Muscle layer of duodenum (tissue), 2 donors: ENCODE measurements around the gene PPFIA1.

ENCODE experiments used
- H3K27ac ChIP-seq: one replicate; pipeline ENCODE4 v1.7.0; 2013; ENCODE audit warnings: mild to moderate bottlenecking, low read length
- H3K27me3 ChIP-seq: one replicate; pipeline ENCODE4 v1.7.0; 2013; ENCODE audit warnings: low read depth, mild to moderate bottlenecking, control low read depth, low read length
- H3K36me3 ChIP-seq, 2 donors: one replicate each; pipeline ENCODE4 v1.7.0; 2013; ENCODE audit warnings: low read length in 2 of 2, control low read depth in 1 of 2, mild to moderate bottlenecking in 1 of 2; ENCODE audit not compliant: insufficient read depth in 2 of 2, control insufficient read depth in 1 of 2
- H3K4me1 ChIP-seq, 2 donors: one replicate each; pipeline ENCODE4 v1.7.0; 2013; ENCODE audit warnings: low read length in 2 of 2, mild to moderate bottlenecking in 2 of 2, control low read depth in 1 of 2, moderate library complexity in 1 of 2; ENCODE audit not compliant: insufficient read depth in 2 of 2, control insufficient read depth in 1 of 2
- H3K4me3 ChIP-seq, 2 donors: one replicate each; pipeline ENCODE4 v1.7.0; 2013; ENCODE audit warnings: low read length in 2 of 2, low read depth in 1 of 2, mild to moderate bottlenecking in 1 of 2
- H3K9me3 ChIP-seq, 2 donors: one replicate each; pipeline ENCODE4 v1.7.0; 2013; ENCODE audit warnings: low read length in 2 of 2, control low read depth in 1 of 2, mild to moderate bottlenecking in 1 of 2; ENCODE audit not compliant: control insufficient read depth in 1 of 2
- donor health status: healthy.

PPFIA1 gene

DNA sequence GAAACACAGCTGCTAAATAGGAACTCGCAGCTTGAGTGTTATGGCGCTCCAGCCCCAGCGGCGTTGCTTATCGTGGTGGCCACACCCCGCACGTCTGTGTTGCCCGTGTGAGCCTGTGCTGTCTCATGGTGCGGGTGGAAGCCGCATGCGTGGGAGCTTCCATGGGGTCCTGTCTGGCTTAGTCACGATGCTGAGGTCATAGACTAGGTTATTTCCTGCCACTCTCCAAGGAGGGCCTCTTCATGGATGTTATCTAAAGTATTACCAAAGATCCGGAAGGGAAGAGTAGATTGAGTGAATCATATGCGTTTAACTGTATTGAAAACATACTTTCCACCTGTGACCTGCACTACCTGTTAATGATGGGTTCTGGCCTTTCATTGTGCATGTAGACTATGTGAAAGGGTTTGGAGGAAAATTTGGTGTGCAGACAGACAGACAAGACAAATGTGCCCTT is 149.5 kb downstream of the PPFIA1 start:
- Histone ChIP-seq H3K27ac (no peak overlapping the region), H3K36me3 (peaks cover 51 to 84% of the 10 kb centered on the region in 2 donors), H3K27me3 (no peaks in the 10 kb centered on the region), H3K4me3 (no peak overlapping the region), H3K4me1 (no peaks in the 10 kb centered on the region), H3K9me3 (no peaks in the 10 kb centered on the region)

DNA sequence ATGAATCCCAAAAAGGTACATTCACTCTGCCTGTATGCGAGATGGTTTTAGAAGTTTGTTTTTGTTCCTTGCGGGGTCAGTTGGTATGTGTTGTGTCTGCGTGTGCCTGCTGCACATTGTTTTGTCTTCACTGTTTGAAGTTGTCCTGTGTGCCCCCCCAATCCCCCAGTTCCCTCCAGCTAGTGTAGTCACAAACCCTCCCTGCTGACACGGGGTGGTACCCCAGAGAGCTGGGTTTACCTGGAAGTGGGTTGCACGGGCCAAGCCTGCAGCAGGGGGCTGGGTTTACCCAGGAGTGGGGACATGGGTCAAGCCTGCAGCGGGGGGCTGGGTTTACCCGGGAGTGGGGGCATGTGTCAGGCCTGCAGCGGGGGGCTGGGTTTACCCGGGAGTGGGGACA is 150.0 kb downstream of the PPFIA1 start:
- Histone ChIP-seq H3K27me3 (no peaks in the 10 kb centered on the region), H3K9me3 (no peaks in the 10 kb centered on the region), H3K27ac (no peak overlapping the region), H3K4me1 (no peaks in the 10 kb centered on the region), H3K4me3 (no peak overlapping the region), H3K36me3 (peaks cover 56 to 85% of the 10 kb centered on the region in 2 donors)

DNA sequence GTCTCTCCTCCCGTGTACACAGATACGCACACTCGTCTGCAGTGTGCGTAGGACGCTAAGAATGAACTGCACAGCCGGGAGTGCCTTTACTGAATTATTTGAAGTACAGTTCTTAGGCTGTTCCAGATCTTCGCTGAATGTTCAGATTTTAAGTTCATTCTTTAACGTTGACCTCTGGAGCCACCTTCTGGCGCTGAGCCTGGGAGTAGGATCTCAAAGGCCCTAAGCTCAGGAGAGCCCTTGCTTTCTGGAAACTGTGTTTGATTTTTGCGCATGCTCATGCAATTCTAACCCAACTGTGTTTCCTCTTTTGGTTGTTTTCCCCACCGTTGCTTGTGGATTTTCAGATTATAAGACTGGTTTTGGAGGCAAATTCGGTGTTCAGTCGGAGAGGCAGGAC is 150.6 kb downstream of the PPFIA1 start:
- Histone ChIP-seq H3K9me3 (no peaks in the 10 kb centered on the region), H3K4me3 (no peak overlapping the region), H3K36me3 (peaks cover 54 to 84% of the 10 kb centered on the region in 2 donors), H3K27me3 (no peaks in the 10 kb centered on the region), H3K4me1 (no peaks in the 10 kb centered on the region), H3K27ac (no peak overlapping the region)

DNA sequence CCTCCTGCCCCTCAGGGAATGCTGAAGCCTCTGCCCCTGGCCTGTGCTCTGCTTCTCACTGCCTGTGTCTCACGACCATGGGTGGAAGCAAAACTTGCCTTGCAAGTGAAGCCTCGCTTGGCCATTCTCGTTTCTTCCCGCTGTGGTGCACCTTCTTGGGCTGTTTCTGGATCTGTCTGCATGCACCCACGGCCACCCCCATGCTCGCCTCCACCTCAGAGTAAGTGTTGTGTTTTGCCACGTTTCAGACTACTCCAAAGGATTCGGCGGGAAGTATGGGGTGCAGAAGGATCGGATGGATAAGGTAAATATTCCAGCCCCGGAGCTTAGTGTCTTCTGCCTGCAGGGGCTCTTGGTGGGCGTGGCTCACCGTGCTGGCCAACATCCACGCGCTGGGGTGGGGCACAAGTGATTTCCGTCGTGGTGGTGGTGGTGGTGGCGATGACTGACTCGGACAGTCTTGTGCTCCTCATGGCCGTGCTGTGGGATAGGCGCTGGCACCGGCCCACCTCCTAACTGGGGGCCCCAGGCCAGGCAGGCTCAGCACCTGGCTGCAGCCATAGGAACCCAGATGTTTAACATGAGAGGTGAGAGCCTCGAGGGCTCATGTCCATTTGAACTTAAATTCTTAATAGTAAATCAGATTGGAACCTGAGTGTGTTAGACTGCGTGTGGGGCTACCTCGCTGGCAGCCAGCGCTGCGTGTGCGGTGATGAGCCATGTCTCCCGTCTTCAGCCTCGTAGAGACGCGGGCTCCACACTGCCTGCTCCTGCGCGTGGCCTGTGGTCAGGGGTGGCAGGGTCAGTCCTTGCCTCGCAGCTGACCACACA is 152.4 kb downstream of the PPFIA1 start:
- Histone ChIP-seq H3K4me3 (no peak overlapping the region), H3K27me3 (no peaks in the 10 kb centered on the region), H3K27ac (no peak overlapping the region), H3K9me3 (no peaks in the 10 kb centered on the region), H3K36me3 (peaks cover 57 to 78% of the 10 kb centered on the region in 2 donors), H3K4me1 (no peaks in the 10 kb centered on the region)

DNA sequence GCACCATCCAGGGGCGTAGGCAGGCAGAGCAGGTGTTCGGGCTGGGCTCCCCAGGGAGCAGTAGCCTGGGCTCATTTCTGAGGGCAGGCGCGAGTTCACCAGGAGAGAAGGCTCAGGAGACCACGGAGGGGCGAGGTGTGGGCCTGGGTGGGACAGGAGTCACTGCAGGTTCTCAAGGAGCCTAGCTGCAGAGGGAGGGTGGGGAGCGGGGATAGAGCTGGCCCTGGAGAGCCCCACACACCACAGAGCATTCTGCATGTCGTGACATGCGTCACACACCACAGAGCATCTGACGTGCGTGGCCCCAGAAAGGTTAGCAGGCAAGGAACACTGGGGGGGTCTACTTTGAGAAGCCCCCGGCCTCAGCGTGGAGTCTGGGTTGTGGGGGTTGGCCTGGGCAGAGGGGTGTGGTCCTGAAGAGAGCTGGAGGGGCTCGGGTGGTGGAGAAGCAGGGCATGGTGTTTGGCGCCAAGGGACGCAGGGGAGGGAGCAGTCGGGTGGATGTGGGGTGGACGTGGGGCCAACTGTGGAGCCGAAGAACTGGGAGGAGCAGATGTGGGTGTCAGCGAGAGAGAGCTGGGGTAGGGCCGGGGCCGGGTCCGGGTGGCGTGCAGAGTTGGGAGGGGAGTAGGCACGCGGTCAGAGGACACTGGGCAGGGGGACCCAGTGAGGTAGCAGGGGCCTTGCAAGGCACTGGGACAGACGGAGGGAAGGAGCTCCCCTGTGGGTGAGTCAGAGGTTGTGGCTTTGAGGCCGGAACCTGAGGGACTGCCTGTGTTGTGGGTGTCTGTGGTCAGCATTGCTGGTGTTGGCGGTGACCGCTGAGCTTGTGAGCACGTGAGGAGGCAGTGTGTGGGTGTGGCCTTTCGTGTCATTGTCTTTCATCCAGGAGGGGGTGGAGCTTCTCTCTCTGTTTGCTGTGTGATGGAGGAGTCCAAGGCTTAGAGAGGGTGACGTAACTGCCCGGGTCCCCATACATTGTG is 153.3 kb downstream of the PPFIA1 start:
- Histone ChIP-seq H3K9me3 (no peaks in the 10 kb centered on the region), H3K4me3 (no peak overlapping the region), H3K36me3 (peaks cover 51 to 73% of the 10 kb centered on the region in 2 donors), H3K27me3 (no peaks in the 10 kb centered on the region), H3K27ac (no peak overlapping the region), H3K4me1 (no peaks in the 10 kb centered on the region)

DNA sequence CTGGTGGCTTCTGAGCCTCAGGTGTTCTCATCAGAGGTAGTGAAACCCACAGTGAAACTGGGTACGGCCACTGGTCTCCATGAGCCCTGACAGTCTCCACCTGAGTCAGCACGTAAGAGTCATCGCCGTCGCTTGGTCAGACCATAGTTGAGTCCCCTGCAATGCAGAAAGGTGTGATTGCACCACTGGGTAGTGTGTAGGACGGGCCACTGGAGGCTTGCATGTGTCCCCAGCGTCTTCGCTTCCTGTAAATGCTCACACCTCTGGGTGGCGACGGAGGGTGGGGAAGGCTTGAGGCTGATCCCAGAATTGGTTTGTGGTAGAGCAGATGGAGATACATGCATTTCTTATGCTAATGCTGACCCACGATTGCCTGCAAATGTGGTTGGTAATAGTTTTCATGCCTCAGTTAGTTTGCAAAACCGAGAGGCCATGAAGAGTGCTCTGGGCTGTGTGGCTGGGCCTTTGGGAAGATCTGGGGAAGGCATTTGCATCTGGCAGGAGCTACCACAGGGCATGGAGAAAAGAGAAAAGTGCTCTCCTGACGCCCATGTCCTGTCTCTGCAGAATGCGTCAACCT is 154.4 kb downstream of the PPFIA1 start:
- Histone ChIP-seq H3K4me3 (no peak overlapping the region), H3K27me3 (no peaks in the 10 kb centered on the region), H3K27ac (no peak overlapping the region), H3K36me3 (peaks cover 53 to 77% of the 10 kb centered on the region in 2 donors), H3K4me1 (no peaks in the 10 kb centered on the region), H3K9me3 (no peaks in the 10 kb centered on the region)

DNA sequence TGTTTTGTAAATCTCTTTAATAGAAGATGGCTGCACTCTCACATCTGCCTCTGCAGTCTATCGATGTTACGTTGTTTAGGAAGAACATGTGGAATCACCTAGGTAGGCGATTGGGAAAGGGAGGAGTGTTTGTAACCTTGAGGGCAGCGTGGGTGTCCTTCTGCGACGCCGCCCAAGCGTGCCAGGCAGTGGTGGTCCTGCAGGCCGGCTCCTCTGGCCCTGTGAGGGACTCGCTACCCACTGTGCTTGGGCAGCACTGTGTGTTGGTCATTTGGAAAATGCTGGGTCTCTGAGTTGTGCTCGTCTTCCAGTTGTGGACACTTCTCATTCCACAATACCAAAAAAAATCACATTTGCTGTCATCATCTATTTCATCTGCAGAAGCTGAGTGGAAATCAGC is 156.9 kb downstream of the PPFIA1 start:
- Histone ChIP-seq H3K36me3 (peaks cover 54 to 77% of the 10 kb centered on the region in 2 donors), H3K27ac (no peak overlapping the region), H3K27me3 (no peaks in the 10 kb centered on the region), H3K4me1 (no peaks in the 10 kb centered on the region), H3K4me3 (no peak overlapping the region), H3K9me3 (no peaks in the 10 kb centered on the region)

DNA sequence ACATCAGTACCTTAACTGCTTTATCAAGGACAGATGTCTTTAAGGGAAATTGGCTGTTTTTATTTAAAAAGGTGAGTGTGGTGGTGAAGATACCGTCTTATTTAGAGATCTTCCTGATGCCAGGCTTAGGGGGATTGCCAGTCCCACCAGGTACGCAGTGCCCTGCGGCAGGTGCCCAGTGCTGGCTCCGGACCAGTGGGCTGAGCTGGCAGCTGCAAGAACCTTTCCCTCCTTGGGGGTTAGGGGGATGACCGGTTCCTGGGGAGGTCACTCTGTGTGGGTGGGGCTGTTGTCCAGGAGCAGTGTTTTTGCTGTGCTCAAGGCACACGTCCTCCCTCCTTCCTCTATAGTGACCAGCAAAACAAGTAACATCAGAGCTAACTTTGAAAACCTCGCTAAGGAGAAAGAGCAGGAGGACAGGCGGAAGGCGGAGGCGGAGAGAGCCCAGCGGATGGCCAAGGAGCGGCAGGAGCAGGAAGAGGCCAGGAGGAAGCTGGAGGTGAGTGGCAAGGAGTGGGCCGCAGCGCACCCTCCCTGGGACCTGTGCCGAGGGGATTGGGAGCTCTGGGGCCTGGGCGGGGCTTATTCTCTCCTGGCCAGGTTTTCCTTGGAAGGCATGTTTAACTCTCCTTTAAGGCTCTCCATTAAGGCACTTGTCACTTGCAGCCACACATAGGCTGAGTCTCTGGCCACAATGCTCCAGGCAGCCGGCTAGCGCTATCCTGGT is 158.4 kb downstream of the PPFIA1 start:
- H3K27me3 ChIP-seq: no peaks in the 10 kb centered on the region
- no peak overlapping the region for H3K4me3 ChIP-seq
- H3K36me3 ChIP-seq: peaks cover 54 to 79% of the 10 kb centered on the region in 2 donors
- H3K4me1 ChIP-seq: no peaks in the 10 kb centered on the region
- H3K9me3 ChIP-seq: no peaks in the 10 kb centered on the region
- no peak overlapping the region for H3K27ac ChIP-seq

DNA sequence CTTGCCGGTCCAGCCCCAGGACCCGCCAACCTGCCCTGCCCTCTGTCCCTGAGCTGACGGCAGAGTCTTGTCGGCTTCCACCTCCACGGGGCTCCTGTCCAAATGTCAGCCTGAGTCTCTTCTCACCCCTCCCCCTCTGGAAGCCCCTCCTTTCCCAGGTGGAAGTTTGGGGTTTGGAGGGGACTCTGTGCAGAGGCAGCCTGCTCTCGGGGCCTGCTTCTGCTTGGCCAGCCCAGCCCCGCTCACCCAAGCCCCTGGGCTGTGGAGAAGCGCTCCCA is 158.9 kb downstream of the PPFIA1 start:
- H3K27me3 ChIP-seq: no peaks in the 10 kb centered on the region
- H3K9me3 ChIP-seq: no peaks in the 10 kb centered on the region
- no peak overlapping the region for H3K4me3 ChIP-seq
- no peak overlapping the region for H3K27ac ChIP-seq
- peaks cover 54 to 84% of the 10 kb centered on the region in 2 donors for H3K36me3 ChIP-seq
- H3K4me1 ChIP-seq: no peaks in the 10 kb centered on the region

DNA sequence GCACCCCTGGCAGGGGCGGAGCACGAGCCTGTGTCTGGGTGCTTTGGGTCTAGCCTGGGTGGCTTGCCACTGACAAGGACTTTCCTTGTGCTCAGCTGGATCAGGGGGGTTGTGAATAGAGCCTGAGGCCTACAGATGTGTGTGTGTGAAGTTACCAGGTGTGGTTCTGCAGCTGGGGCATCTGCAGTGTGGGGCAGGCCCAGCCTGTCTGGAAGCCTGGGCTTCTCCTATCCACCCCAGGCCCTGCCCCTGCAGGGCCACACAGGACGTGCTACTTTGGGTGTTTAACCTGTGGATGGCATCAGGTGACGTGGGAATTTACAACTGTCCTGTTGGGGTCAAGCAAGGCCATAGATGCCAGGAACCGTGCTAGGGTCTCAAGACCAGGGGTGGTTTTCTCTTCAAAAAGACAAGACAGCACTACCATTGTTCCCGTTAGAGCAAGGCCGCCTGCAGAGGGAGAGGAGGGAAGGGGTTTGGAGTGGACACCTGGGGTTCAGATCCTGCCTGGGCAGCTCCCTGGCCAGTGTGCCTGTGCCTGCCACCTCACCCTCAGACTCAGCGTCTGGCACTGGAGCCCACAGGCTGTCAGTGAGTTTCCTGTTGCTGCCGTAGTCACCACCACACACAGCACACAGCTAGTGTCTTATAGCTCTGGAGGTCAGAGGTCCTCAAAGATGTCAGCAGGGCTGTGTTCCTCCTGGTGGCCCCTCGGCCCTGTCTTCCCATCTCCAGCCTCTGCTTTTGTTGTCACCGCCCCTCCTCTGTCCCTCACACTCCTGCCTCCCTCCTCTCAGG is 159.4 kb downstream of the PPFIA1 start:
- Histone ChIP-seq H3K27ac (no peak overlapping the region), H3K4me3 (no peak overlapping the region), H3K36me3 (peaks cover 51 to 85% of the 10 kb centered on the region in 2 donors), H3K9me3 (no peaks in the 10 kb centered on the region), H3K4me1 (no peaks in the 10 kb centered on the region), H3K27me3 (no peaks in the 10 kb centered on the region)
